Ishikawa (cell line): ENCODE measurements around the gene AGPAT2.
A peak's percentile ranks its signal among the peaks of the same experiment; 100 is the strongest.

Source experiments
- CEBPB ChIP-seq: IDR thresholded peaks from 2 replicates; pipeline ENCODE4 v1.6.1; 2012
- CREB1 ChIP-seq: IDR thresholded peaks from 2 replicates; pipeline ENCODE4 v1.6.1; 2012; ENCODE audit warnings: low read depth
- EGR1 ChIP-seq: IDR thresholded peaks from 2 replicates; pipeline ENCODE4 v1.6.1; 2012
- EP300 ChIP-seq: IDR thresholded peaks from 2 replicates; pipeline ENCODE4 v1.6.1; 2012; ENCODE audit warnings: borderline replicate concordance
- FOXM1 ChIP-seq: IDR thresholded peaks from 2 replicates; pipeline ENCODE4 v1.6.1; 2012; ENCODE audit warnings: low read depth, borderline replicate concordance
- MAX ChIP-seq: IDR thresholded peaks from 2 replicates; pipeline ENCODE4 v1.6.1; 2012
- NFIC ChIP-seq: IDR thresholded peaks from 2 replicates; pipeline ENCODE4 v1.6.1; 2012
- RAD21 ChIP-seq: IDR thresholded peaks from 2 replicates; pipeline ENCODE4 v1.6.1; 2012; ENCODE audit warnings: low read depth
- REST ChIP-seq: IDR thresholded peaks from 2 replicates; pipeline ENCODE4 v1.6.1; 2012; ENCODE audit warnings: low read depth, mild to moderate bottlenecking
- TAF1 ChIP-seq: IDR thresholded peaks from 2 replicates; pipeline ENCODE4 v1.6.1; 2012; ENCODE audit warnings: low read depth, mild to moderate bottlenecking
- TCF12 ChIP-seq: IDR thresholded peaks from 2 replicates; pipeline ENCODE4 v1.6.1; 2012; ENCODE audit warnings: low read depth
- TEAD4 ChIP-seq: IDR thresholded peaks from 2 replicates; pipeline ENCODE4 v1.6.1; 2012
- USF1 ChIP-seq: IDR thresholded peaks from 2 replicates; pipeline ENCODE4 v1.6.1; 2012
- YY1 ChIP-seq: IDR thresholded peaks from 2 replicates; pipeline ENCODE4 v1.6.1; 2012; ENCODE audit warnings: low read depth
- ZBTB7A ChIP-seq: IDR thresholded peaks from 2 replicates; pipeline ENCODE4 v1.6.1; 2012; ENCODE audit warnings: low read depth

Gene AGPAT2

GRCh38 chr9:136723989-136724388 is 36.7 kb upstream of the AGPAT2 start:
- TF ChIP-seq REST (no peak), TAF1 (no peak), NFIC (no peak), TCF12 (no peak), EP300 (no peak), YY1 (no peak), RAD21 (no peak), TEAD4 (no peak), CREB1 (no peak)

GRCh38 chr9:136723362-136723976 is 36.2 kb upstream of the AGPAT2 start:
- TF ChIP-seq ZBTB7A (no peak), NFIC (peak; percentile 42; the same call in 1 of the 2 replicates), EGR1 (no peak), USF1 (no peak), CEBPB (no peak), CREB1 (no peak), YY1 (peak; percentile 44; the same call in 1 of the 2 replicates)

GRCh38 chr9:136722969-136723356 is 35.7 kb upstream of the AGPAT2 start:
- peak; percentile 22; the same call in 1 of the 2 replicates for TF ChIP-seq TCF12
- no peak for TF ChIP-seq YY1
- TF ChIP-seq MAX = 0 out of 2 replicates have a peak, but pooled peaks have one; percentile 16
- no peak for TF ChIP-seq TEAD4

- TF ChIP-seq CEBPB (no peak), MAX (no peak), TCF12 (no peak), YY1 (no peak), CREB1 (no peak), FOXM1 (no peak), ZBTB7A (no peak), TAF1 (no peak), TEAD4 (no peak), EP300 (no peak), EGR1 (no peak), RAD21 (no peak), NFIC (no peak), USF1 (no peak), REST (no peak)
Observed at GRCh38 chr9:136722093-136722968, 35.1 kb upstream of the AGPAT2 start.

- no peak for TF ChIP-seq TEAD4
- TF ChIP-seq NFIC = peak; percentile 62
Observed at GRCh38 chr9:136721339-136722092, 34.3 kb upstream of the AGPAT2 start.

GRCh38 chr9:136720898-136721338 is 33.7 kb upstream of the AGPAT2 start:
- TF ChIP-seq RAD21 = no peak
- no peak for TF ChIP-seq TCF12
- TF ChIP-seq TAF1 = no peak
- TF ChIP-seq NFIC = no peak
